Chondrocyte (in vitro differentiated cells): ENCODE measurements around the gene TSPAN3. TPM values are rescaled to one million over a fixed set of nuclear protein-coding genes. Genes with fewer than 3 reads are reported as not detected.

Source experiments
- DNase-seq: peaks from one replicate; pipeline ENCODE4 v3.0.0; 2021; ENCODE audit warnings: mixed read lengths, low spot score
- H3K27ac Mint-ChIP-seq: one replicate; pipeline ENCODE4 v1.8.0; 2021; ENCODE audit warnings: mild to moderate bottlenecking, moderate library complexity, mixed read lengths; ENCODE audit not compliant: unreplicated experiment
- H3K27me3 Mint-ChIP-seq: 2 replicates; pipeline ENCODE4 v1.8.0; 2021; ENCODE audit warnings: low read depth, mixed read lengths
- H3K36me3 Mint-ChIP-seq: 2 replicates; pipeline ENCODE4 v1.8.0; 2021; ENCODE audit warnings: low read depth, mixed read lengths
- H3K4me1 Mint-ChIP-seq: 2 replicates; pipeline ENCODE4 v1.8.0; 2021; ENCODE audit warnings: low read depth, mild to moderate bottlenecking, mixed read lengths
- H3K4me3 Mint-ChIP-seq: one replicate; pipeline ENCODE4 v1.8.0; 2021; ENCODE audit warnings: mild to moderate bottlenecking, moderate library complexity, mixed read lengths; ENCODE audit not compliant: unreplicated experiment
- H3K9me3 Mint-ChIP-seq: 2 replicates; pipeline ENCODE4 v1.8.0; 2021; ENCODE audit warnings: low read depth, mixed read lengths
- total RNA-seq: library from RNA; stranded (reverse); gene quantifications from 3 replicates; pipeline ENCODE4 v1.2.1, GENCODE V29; 2021
- TF ChIP-seq, protein P1 (sequence below): fragments of 200-600 bp; sonication (generic); IDR thresholded peaks from 2 replicates; pipeline ENCODE4 v1.5.0; 2021; ENCODE audit warnings: antibody characterized with exemption, mild to moderate bottlenecking, moderate library complexity

The TSPAN3 gene
- total RNA-seq, 1 donor from 2014 or later, result 250 TPM

DNA sequence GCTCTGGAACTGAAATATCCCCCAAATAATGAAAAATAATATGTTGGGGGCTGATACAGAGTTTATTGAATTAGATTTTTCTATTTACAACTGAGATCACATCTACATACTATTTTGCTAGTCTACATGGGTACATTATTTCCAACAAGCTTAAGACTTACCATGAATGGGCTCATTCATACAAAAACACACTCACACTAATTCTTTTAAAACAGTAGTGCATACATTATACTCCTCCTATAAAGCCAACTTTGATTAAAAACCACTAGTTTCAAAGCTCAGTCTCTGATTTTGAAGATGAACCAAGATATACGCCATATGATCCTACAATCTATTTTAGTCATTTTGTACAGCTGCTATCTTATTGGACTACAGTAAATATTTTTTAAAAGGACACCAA is 24.9 kb downstream of the TSPAN3 start:
- DNase-seq, result no peak
- peaks cover 67% of the 10 kb centered on the region for H3K4me1 Mint-ChIP-seq
- no peak overlapping the region for H3K4me3 Mint-ChIP-seq
- TF ChIP-seq, protein P1, sequence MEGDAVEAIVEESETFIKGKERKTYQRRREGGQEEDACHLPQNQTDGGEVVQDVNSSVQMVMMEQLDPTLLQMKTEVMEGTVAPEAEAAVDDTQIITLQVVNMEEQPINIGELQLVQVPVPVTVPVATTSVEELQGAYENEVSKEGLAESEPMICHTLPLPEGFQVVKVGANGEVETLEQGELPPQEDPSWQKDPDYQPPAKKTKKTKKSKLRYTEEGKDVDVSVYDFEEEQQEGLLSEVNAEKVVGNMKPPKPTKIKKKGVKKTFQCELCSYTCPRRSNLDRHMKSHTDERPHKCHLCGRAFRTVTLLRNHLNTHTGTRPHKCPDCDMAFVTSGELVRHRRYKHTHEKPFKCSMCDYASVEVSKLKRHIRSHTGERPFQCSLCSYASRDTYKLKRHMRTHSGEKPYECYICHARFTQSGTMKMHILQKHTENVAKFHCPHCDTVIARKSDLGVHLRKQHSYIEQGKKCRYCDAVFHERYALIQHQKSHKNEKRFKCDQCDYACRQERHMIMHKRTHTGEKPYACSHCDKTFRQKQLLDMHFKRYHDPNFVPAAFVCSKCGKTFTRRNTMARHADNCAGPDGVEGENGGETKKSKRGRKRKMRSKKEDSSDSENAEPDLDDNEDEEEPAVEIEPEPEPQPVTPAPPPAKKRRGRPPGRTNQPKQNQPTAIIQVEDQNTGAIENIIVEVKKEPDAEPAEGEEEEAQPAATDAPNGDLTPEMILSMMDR, result no peak
- H3K9me3 Mint-ChIP-seq, result no peaks in the 10 kb centered on the region
- H3K36me3 Mint-ChIP-seq, result peaks cover 26% of the 10 kb centered on the region
- no peaks in the 10 kb centered on the region for H3K27me3 Mint-ChIP-seq
- H3K27ac Mint-ChIP-seq, result no peak overlapping the region

DNA sequence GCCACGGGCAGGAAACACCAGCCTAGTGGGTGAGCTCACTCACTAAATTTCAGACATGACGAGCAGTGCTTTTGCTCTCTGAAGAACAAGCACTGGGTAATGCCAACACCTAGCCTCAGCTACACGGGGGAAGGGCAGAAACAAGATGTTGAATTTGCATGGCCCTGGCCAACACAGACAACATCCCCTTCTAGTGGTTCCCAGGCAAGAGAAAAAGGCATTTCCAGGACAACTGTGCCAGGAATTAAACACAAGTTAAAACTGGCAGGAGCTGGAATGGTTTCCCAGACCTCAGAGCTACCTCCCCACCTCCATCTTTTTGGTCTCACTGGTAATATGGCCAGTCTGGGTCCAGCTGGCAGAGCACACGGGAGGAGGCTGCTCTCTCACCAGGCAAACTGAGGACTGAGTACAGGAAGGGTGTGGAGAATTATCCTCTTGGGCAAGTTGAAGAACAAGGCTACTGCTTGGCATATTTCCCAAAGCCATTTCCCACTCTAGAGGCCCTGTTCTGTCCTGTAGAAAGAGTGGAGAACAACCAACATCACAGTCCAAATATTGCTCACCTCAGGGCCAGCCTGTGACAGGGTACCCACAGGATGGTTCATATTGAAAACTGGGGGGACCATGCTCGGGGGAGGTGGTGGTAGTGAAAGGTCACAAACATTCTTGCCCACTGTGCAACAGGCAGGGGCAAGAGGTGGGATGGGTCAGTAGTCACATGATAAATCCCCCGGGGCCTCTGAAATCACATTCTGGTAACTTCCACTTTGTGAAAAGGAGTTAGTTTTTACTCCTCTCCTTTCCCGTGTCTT is 26.5 kb downstream of the TSPAN3 start:
- no peak for DNase-seq
- H3K27ac Mint-ChIP-seq, result peak overlapping the region; percentile 71
- no peak overlapping the region for H3K4me3 Mint-ChIP-seq
- TF ChIP-seq, protein P1, result no peak
- H3K27me3 Mint-ChIP-seq, result no peaks in the 10 kb centered on the region
- H3K36me3 Mint-ChIP-seq, result peaks cover 30% of the 10 kb centered on the region
- no peaks in the 10 kb centered on the region for H3K9me3 Mint-ChIP-seq
- peaks cover 57% of the 10 kb centered on the region for H3K4me1 Mint-ChIP-seq

DNA sequence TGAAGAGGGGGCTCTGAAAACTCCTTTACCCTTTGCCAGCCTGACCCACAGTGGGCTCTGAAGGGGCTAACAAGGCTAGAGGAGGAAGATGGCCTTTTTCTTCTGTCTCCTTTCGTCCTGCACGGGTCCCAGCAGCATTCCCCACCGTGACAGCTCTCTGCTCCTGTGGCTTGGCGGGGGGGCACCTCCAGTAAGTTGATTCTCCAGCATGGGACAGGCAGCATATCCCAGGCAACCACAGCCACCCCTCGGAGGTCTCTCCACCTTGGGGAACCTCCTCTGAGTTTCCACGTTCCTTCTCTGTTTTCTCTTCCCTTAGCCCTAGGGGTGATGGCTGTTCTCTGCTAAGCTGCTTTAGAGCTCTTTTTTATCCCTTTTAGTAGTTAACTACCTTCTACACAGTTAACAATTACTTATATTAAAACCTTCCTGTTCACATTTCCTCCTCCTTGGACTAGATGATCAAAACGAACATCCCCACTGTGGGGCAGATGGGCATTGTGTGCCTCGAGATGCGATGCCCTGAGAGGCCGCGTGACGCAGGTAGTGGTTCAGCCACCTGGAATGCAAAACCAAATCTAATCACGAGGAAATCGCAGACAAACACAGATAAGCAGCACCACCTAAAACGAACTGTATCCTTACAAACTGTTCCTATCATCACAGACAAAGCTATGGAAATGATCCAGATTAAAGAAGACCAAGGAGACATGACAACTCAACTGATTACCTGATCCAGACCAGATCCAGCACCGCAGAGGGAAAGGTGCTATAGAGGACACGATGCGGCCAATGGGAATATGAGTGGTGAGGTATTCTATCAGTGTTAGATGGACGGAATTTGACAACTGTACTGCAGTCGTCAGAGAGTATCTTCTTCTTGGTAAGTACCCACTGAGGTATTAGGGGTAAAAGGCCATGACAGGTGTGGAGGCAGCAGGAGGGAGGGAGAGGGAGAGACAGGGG is 27.7 kb downstream of the TSPAN3 start:
- H3K27ac Mint-ChIP-seq, result peak overlapping the region; percentile 66
- DNase-seq, result peak; percentile 53
- H3K27me3 Mint-ChIP-seq, result no peaks in the 10 kb centered on the region
- TF ChIP-seq, protein P1, result no peak
- H3K36me3 Mint-ChIP-seq, result peaks cover 28% of the 10 kb centered on the region
- H3K9me3 Mint-ChIP-seq, result no peaks in the 10 kb centered on the region
- H3K4me3 Mint-ChIP-seq, result no peak overlapping the region
- H3K4me1 Mint-ChIP-seq, result peaks cover 46% of the 10 kb centered on the region

DNA sequence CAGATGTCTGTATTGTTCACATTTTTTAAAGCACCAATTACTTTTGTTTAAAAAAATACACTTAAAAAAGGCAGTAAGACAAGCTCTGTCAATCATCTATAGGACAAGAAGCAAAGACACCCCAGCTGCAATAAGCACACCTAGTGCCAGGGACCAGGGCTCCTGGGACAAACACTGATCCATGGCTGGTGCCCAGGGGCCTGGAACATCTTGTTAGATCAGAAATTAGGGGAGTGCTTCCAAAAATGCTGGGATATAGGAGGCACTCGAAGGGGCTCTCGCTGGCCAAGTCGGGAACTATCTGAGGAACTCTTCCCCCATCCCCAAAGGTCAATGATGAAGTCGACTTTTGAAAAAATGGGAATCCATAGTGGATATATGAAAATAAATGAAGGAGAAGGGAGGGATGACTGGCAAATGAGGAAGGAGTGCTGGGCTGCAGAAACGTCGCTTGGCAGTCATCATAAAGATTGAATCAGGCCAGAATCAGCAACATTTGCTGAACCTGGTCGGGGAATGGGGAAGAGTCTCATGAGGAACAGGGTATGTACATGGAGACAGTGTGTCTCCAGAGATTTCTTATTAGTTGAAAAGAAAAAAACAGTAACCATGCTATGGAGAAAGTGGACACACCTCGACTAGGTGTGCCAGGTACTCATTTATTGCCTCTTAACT is 28.5 kb downstream of the TSPAN3 start:
- Mint-ChIP-seq H3K4me3 (no peak overlapping the region), H3K4me1 (peaks cover 38% of the 10 kb centered on the region), H3K36me3 (peaks cover 30% of the 10 kb centered on the region), H3K9me3 (no peaks in the 10 kb centered on the region), H3K27ac (no peak overlapping the region), H3K27me3 (no peaks in the 10 kb centered on the region)
- TF ChIP-seq, protein P1, result no peak
- DNase-seq, result peak; percentile 33

DNA sequence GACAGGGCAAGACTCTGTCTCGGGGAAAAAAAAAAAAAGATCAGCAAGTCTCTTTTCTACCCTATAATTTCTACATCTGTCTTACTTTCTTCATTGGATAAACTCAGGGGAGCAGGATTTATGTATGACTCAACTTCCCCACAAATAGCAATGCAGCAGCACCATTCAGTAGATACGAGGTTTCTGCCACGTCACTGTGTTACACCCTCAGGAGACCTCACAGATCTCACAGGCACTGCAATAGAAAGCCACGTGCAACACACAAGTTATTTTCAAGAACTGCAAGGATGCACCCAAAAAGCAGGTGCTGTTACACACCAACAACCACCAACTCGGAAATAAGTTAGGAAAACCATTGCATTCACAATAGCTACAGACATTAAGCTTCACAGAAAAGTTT is 30.2 kb downstream of the TSPAN3 start:
- H3K9me3 Mint-ChIP-seq, result no peaks in the 10 kb centered on the region
- H3K27ac Mint-ChIP-seq, result peak overlapping the region; percentile 0
- TF ChIP-seq, protein P1, result no peak
- peaks cover 27% of the 10 kb centered on the region for H3K36me3 Mint-ChIP-seq
- H3K27me3 Mint-ChIP-seq, result no peaks in the 10 kb centered on the region
- H3K4me3 Mint-ChIP-seq, result no peak overlapping the region
- H3K4me1 Mint-ChIP-seq, result peaks cover 27% of the 10 kb centered on the region
- DNase-seq, result no peak
